Activated T-helper 9 cell treated with anti-CD3 and anti-CD28 coated beads, Interleukin-2, amount 50 U/mL, for 16 hours (primary cell): Measurements from ENCODE around the gene APOM.
A peak's percentile ranks its signal among the peaks of the same experiment; 100 is the strongest.

Experiments
- DNase-seq: peaks from one replicate; pipeline ENCODE4 v3.0.0-alpha.2; 2020; ENCODE audit warnings: low read depth

Gene APOM

DNA sequence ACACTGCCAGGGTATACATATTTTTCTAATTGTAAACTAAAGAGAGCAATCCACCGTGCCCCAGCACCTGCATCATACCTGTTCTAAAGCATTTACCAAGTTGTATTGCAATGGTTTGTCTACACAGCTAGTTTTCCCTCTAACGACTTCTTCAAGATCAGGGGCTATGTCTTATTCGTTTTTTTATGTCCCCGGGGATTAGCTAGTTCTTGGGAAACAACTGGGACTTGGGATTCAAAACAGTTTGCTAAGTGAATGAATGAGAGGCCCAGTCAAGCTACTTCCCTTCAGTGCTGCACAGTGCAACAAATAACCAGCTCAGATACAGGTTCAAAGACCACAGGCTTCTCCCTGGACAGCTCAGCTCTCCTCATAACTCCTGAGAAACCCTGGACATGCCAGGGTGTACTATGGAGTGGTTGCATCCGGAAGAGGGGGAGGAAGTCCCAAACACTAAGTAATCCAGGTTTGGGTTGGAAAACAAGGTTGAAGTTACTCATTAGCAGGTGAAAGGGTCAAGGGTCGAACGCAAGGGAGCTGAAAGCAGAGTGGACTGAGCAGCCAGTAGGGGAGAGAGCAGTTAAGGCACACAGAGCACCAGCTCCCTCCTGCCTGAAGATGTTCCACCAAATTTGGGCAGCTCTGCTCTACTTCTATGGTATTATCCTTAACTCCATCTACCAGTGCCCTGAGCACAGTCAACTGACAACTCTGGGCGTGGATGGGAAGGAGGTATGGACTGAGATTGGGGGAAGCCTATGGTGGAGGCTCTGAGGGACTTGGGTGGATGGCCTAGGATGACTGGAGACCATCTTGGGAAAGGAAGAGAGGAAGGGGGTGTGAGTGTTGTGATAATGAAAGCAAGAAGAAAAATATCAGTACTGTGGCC, at the start of gene APOM:
Gene APOM (plus strand): TSS at position 546 of the 889 bp plus-strand sequence. CDS start 73 bp downstream, at position 619.
- DNase-seq: no peak

DNA sequence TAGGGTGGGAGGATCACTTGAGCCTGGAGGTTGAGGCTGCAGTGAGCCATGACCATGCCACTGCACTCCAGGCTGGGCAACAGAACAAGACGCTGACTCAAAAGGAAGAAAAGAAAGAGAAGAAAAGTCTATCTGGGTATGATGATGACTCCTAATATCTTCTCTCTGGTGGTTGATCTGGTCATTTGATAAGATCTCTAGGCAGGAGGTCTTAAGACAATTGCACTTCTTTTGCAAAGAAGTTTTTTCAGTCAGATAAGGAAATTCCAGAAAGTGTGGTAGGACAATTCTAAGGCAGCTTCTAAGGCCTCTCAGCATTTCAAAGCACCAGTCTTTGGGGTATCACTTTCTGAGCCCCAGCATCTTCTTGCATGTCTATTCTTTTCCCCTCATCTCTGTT, 48.4 kb upstream of the APOM start:
- no peak for DNase-seq

DNA sequence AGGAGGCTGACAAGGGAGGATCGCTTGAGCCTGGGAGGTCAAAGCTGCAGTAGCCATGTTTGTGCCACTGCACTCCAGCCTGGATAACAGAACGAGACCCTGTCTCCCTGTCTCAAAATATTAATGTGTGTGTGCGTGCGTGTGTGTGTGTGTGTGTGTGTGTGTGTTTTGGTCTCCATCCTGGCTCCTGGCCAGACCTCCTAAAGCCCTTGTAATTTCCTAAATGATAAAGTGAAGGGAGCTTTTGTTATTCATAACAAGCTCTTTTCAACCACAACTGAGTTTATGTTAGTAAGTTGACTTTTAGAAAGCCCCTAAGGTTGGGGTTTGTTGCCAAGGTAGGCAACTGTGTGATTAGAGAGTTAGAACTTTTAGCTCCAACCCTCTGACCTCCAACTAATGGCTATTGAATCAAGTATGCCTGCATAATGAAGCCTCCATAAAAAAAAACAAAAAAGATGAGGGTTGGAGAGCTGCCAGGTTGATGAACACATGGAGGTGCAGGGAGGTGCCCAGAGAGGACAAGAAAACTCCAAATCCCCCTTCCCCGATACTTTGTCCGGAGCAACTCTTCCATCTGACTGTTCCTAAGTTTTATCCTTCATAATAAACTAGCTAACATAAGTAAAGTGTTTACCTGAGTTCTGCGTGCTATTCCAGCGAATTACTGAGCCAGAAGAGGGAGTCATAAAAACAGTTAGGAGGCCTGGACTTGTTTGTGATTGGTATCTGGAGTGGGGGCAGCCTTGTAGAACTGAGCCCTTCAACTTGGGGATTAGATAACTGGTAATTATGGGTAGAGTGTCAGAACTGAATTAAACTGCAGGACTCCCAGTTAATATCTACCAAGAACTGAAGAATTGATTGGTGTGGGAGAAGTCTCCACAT, 45.9 kb upstream of the APOM start:
- no peak for DNase-seq

DNA sequence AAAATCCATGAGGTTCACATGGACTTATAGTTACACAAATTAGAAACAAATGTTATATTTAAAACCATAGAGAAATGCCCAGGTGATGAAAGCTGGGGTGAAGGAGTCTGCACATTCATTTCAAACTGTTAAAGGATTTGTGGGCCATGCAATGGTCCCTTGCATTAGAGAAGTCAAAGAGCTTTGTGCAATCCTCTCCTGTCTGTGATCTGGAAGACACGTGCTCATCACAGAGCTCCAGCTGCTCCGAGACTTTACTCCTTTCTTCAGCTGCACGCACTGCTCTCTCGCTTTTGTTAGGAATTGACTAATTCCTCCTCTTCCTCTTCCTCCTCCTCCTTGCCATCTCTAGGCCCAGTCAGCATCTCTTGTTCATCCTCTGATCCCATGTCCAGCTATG, 44.7 kb upstream of the APOM start:
- DNase-seq: no peak

DNA sequence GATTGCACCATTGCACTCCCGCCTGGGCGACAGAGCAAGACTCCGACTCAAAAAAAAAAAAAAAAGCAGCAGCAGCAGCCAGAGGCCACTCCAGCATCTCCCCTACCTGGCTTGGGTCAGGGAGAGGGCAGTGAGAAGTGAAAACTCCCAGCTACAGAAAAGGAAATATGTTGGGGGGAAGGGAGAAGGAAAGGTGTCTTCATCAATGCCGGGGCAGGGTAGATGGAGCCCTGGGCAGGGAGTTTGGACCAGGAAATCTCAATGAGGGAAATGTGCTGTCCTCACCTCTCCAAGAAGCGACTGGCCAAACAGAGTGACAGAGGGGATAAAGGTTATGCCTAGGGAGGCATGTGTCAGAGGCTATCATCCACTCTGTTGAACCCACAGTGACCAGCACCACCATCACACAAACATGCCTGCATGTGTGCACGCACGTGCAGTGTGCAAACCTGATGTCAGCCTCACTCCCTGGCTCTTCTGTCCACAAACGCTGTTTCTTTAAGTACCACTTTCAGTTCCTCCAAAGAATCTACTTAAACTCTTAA, 41.5 kb upstream of the APOM start:
- no peak for DNase-seq

DNA sequence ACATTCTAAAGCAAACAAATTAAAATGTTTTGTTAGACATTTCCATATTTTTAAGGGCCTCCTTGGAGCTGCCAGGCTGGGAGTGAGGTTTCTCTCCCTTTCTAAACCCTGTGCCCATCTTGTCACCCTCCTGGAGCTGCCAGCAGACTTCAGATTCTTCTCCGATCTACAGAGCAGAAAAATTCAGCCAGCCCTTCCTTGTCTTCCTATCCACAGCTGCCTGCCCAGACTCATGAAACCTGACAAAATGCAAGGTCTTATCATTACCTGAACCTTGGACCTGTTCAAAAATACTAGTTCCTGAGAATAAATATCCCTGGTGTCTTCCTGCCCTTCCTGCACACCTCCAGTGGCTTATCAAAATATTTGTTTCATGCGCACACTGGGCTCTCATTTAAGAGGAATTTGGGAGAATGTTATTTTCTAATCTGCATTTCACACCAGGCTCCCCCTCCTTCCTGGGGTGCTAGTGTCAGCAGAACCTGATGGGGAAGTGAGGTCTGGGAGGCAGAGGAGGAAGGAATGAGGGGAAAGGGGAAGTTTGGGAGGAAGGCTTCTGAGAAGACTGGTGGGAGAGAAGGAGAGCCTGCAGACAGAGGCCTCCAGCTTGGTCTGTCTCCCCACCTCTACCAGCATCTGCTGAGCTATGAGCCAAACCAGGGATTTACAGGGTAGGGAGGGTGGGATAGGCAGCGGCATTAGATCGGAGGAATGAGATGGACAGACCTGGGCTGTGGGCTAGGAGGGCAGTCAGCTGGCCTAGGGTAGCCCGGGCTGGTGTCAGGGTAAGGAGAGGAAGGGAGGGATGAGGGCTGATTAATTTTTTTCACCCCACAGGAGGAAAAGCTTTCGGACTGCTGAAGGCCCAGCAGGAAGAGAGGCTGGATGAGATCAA, 40.8 kb upstream of the APOM start, which contains the start of gene AIF1:
Gene AIF1 (plus strand): TSS at position 551 of the 895 bp plus-strand sequence. CDS start 96 bp downstream, at position 647.
- DNase-seq: no peak

DNA sequence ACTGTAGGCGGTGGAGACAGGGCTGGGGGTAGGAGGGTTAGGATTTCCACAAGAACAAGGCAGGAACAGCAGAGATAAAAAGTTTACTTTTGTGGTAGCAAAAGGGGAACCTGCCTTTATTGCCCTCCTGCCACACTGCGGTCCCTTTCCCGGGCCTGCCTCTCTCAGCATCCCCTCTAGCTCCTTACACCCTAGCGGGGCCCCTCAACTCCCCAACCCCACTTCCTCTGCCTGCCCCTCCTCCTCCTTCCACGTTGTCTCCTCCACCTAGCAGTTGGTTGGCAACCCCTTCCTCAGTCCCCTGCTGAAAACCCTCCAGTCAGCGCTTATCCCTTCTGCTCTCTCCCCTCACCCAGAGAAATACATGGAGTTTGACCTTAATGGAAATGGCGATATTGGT, 39.9 kb upstream of the APOM start:
- DNase-seq: no peak

DNA sequence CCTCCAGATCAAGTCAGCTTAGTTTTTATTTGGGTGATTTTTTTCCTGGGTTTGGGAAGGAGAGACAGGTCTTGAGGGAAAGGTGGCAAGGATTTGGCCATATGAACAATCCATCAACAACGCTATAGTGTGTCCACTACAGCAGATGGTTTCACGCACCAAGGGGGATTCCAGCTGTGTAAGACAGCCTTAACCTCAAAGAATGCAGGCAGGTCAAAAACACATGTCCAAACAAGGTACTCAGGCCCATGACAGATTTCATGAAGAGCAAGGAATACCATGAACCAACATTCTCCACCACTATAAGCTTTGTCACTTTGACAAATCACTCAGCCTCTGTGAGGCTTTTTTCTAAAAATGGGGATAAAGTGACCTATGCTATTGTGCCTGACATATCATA, 38.7 kb upstream of the APOM start:
- DNase-seq: no peak

DNA sequence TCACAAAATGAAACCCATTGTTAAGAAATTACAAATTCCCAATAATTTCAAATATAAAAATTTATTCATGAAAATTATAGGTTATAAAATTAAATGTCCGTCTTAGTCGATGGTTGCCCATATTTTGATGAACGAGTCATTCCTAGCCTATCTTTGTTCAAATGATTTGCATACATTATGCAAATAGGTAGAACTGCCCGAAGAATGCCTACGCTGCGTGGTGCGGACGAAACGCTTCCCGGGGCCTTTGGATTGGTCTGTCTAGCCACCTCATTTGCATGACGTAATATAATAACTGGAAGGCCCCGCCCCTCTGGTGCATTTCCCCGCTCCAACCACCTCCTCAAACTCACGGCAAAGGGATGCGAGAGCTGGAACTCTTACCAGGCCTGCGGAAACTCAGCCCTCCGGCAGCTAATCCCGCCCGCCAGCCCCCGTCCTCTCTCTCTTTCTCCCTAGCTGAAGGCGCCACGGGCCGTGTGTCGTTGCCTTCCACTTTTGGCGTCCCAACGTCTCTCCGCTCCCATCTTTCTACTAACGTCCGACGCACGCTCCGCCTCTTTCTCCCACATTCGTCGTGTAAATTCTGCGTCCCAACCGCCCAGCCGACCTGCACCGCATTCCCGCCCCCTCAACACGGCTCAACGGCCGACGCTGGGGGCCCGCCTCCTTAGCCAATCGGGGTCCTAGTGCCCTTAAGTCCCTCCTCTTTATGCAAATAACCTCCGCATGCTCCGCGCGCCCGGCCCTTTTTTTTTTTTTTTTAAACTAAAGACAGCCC, 35.7 kb upstream of the APOM start:
- DNase-seq: peak; percentile 95

DNA sequence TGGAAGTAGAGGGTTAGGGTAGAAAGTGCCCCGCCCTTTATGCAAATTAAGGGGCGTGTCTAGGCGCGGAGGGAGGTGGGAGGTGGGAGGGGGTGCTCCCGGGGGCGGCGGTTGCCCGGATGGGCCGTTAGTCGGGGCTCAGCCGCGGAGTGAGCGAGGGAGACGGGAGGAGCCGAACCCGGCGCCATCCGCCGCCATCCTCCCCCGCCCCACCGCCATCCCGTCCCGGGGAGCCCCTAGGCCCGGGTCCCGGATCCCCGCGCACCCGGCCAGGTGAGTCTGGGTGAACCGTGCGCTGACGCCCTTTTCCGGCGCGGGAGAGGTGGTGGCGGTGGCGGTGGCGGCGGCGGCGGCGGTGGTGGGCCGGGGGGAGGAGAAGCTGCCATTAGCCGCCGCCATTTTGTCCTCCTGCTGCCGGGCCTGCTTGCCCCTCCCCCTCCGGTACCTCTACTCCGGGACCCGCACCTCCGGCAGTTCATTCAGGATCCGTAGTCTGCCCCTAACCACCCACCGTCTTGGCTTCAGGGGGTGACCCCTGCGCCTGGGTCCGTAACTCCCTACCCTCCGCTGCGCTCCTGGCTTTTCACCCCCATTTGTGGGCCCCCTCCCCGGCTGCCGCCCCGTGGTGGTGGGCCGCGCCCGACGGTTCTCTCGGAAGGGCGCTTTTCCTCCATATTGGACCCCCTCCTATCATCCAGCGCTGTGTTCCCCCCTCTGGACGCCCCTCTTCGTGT, 34.9 kb upstream of the APOM start, which contains the start of gene PRRC2A:
Gene PRRC2A (plus strand): TSS at position 130 of the 734 bp plus-strand sequence. CDS start 2,075 bp downstream, outside the sequence.
- DNase-seq: peak; percentile 93

DNA sequence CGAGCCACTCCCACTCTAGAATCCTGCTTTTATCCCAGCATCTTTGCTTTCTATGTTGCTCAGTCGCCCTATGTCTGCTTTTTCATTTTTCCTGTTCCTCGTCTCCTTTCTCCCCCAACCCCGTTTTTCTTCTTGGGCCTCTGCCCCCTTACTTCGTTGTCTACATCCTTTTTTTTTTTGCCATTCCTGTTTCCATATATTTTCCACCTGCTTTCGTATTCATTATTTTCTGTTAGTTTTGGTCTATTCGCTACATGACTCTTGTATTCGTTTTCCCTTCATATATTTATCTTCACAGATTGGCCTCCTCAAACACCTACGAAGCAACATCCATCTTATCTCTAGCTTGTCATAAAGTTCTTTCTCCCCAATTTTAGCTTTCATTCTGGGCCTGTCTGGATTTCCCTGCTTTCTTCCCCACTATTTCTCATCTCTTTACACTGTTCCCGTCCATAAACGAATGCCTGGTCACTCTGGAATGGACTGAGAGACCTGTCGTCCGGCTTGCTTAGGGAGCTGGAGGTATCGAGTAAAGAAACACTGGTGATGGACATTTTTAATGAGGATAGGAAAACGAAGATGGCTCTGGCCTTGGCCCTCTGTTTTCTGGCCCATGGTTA, 34.3 kb upstream of the APOM start:
- DNase-seq: no peak

DNA sequence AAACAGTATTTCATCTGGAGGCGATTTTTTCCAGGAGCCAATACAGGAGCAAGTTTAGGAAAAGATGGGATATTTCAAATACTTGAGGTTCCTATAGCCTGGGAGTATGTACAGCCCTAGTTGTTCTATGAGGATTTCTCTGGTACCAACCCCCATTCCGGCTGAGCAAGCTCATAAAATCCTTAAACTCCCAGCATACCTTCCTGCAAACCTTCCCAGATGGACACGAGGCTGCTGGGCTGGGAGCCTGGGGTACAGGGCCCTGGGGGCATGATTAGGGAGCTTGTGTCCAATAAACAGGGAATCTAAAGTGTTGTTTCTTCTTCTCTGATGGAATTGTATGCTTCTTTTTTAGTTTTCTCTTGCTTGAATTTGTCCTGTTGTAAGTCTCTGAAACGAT, 33.7 kb upstream of the APOM start:
- DNase-seq: no peak

DNA sequence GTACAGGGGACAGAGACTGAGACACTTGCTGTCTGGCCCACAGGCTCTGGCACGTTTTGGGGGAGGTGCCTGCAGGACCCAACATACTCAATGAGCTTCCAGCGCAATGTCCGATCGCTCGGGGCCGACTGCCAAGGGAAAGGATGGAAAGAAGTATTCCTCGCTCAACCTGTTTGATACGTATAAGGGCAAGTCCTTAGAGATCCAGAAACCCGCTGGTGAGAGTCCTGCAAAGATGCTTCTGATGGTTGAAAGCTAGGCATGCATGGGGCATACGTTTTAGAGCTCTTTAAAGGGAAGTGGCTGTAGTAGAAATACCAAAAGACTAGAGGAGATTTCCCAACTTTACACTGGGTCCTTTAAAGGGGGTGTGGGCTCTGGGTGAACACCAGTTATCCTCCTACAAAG, 33.0 kb upstream of the APOM start:
- no peak for DNase-seq

DNA sequence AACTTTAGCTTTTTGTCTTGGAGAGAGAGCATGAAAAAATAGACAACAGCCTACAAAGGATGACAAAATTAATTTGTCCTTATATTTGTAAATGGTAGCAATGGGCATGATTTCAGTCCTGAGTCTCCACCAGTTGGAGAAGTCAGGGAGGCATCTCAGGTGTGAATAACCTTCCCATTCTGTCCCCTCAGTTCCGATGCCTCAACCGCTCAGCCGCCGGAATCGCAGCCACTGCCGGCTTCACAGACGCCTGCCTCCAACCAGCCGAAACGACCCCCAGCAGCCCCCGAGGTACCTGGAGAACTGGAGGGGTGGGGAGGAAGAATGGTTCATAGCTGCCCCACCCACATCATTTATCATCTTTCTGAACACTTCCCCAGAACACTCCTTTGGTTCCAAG, 31.6 kb upstream of the APOM start:
- no peak for DNase-seq

DNA sequence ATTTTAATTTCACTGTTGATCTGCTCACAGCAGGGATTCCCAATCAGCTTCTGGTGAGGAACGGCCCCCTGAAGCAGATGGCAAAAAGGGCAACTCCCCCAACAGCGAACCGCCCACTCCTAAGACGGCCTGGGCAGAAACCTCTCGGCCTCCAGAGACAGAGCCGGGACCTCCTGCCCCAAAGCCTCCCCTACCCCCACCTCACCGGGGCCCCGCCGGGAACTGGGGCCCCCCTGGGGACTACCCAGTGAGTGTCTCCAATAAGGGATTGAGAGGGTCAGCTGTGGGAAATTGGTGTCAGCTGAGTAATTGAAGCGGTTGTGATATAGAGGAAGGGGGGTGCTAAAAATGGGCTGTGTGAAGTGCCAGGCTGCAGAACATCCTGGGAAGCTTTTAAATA, 28.7 kb upstream of the APOM start:
- no peak for DNase-seq

DNA sequence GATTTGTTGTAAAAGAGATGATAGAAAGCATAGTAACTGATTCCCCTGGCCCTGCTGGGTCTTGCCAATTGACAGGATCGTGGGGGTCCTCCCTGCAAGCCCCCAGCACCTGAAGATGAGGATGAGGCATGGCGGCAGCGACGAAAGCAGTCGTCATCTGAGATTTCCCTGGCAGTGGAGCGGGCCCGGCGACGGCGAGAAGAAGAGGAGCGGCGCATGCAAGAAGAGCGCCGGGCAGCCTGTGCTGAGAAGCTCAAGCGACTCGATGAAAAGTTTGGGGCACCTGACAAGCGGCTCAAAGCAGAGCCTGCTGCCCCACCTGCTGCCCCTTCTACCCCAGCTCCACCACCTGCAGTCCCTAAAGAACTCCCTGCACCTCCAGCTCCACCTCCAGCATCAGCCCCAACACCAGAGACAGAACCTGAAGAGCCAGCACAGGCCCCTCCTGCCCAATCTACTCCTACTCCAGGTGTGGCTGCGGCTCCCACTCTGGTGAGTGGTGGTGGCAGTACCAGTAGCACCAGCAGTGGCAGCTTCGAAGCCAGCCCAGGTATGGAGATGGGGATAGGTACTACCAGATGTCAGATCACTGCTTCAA, 27.9 kb upstream of the APOM start:
- no peak for DNase-seq

DNA sequence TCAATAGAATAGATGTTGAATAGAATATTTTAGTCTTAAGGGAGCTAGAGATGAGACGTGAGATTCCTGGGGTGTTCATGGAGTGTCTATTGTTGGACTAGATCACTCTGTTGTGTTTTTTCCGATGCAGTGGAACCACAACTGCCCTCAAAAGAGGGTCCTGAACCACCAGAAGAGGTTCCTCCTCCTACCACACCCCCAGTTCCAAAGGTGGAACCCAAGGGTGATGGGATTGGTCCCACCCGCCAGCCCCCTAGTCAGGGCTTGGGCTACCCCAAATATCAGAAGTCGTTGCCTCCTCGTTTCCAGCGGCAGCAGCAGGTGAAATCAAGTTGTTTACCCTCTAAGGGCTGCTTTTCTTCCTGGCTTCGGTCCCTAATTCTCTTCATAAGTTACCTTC, 26.7 kb upstream of the APOM start:
- DNase-seq: no peak

DNA sequence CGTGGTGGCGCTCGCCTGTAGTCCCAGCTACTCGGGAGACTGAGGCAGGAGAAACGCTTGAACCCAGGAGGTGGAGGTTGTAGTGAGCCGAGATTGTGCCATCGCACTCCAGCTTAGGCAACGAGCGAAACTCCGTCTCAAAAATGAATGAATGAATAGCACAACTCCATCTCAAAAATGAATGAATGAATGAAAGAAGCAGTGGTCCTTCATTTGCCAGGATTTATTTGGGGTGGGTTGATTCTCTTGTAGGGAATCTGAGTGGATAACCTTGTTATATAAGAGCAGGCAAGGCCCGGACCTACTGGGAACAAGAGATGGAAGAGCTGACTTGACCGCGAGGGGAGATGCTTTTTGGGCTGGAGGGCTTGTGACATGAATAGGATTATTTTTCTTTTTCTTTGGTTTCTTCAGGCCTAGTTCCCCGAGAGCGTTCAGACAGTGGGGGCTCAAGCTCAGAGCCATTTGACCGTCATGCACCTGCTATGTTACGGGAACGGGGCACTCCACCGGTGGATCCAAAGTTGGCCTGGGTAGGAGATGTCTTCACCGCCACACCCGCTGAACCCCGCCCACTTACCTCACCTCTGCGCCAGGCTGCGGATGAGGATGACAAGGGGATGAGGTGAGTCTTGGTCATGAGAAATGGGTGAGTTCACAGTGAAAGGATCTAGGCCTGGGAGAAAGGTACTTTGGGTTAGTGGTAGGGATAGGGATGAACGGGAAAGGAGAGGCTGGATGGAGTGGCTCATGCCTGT, 25.3 kb upstream of the APOM start:
- no peak for DNase-seq
